K562 treated with DMSO at 1 percent for 4 hours (cell line): ENCODE measurements around the gene PCYT1B. TPM values are rescaled to one million over a fixed set of nuclear protein-coding genes. Genes with fewer than 3 reads are reported as not detected.

ENCODE experiments used
- total RNA-seq: library from RNA; unstranded; fragments of 300-600 nt; gene quantifications from 2 replicates; pipeline ENCODE4 v1.2.3, GENCODE V29; 2022; ENCODE audit not compliant: insufficient read depth

The PCYT1B gene
- not detected in 2 replicates for total RNA-seq

DNA sequence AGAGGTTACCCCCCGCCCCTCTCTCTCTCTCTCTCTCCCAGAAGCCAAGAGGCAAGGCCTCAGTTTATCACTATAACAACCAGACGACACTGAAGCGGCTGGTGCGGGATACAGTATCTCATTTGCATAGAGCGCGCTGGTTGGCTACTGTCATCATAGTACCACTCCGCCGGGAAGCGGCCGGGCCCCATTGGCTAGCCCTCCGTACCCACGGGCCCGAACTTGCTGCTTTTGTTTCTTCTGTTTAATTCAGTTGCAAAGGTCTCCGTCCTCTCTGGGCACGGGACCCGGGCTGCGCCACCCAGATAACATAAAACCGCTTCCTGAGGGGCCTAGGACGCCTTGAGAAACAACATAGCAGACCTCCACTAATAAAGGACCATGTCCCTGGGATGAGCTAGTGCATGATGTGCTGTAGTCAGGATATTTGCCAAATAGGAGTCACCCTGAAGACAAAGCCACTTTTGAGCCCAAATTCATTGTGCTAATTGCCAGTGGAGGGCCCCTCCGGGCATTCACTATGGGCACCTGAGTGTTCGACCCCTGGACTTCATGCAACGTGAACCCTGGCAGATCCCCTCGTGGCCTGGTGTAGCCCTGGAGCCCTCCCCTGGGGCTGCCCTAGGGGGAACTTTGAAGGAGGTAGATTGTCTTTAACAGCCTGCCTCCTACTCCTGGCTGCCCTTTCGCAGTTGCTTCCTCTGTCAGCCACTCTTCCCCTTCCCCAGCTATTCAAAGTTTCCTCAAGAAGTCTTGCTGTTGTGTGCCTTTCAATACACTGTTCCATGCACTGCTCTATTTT lies at the start of gene PCYT1B:
Gene PCYT1B (minus strand): TSS at position 91 of the 802 bp plus-strand sequence. CDS start 242 bp downstream, outside the sequence.

DNA sequence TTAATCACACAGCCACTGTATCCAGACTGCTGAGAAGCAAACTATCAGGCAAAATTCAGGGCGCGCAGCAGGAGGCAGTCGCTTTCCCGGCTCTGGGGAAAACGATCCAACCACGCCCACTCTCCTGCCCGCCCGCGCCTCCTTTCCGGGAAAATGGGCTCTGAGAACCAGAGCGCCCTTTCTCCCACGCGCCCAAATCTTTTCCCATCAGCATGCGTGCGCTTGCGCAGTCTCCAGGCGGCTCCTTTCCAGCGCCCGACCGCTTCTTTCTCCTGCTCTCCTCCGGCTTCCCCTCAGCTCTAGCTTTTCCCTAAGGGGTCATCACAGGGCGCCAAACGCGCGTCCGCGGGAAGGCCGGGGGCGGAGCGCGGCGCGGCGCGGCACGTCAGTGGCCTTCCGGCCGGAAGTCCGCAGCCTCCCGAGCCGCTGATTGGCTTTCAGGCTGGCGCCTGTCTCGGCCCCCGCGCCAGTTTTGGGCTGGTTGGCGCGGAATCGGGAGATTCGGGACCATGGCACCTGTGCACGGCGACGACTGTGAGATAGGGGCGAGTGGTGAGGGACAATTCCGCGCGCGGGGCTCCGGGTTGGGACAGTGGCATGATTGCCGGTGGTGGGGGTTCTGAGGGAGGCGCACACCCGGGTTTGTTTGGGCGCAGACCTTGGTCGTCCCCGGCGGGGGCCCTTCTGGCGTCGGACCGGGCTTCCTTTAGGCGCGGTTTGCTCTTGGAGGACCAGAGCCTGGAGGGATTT lies 46.5 kb upstream of the PCYT1B start, which contains the start of gene POLA1:
Gene POLA1 (plus strand): TSS at position 466 of the 750 bp plus-strand sequence. CDS start 44 bp downstream, at position 510.

Other genes with a start within 250 kb of the PCYT1B start
- 0.62 and 0.93 TPM in 2 replicates for gene PDK3, start 182.1 kb downstream of the PCYT1B start, total RNA-seq
- 13.0 and 13.2 TPM in 2 replicates for gene POLA1, start 46.6 kb upstream of the PCYT1B start, total RNA-seq